Adrenal gland (tissue), 12 donors: ENCODE data around the gene FSTL5. TPM values are rescaled to one million over a fixed set of nuclear protein-coding genes. Genes with fewer than 3 reads are reported as not detected.
"Not testable (repeated sequence)": the region's sequence is repeated elsewhere in the genome, so short reads cannot be mapped to it uniquely, and the experiment has no call there.

Source experiments
- DNase-seq, 7 donors: peaks; one replicate each; pipeline ENCODE4 v3.0.0-alpha.2; 2019 to 2020
- H3K27ac ChIP-seq, 5 donors: fragments of 200-600 bp; sonication (generic) in 4 of 5; 1 replicate in 3 of 5; 2 replicates in 2 of 5; pipeline versions ENCODE4 v1.5.1 to v1.8.0; 2016 to 2020; ENCODE audit warnings: mild to moderate bottlenecking in 1 of 5
- H3K27me3 ChIP-seq: fragments of 200-600 bp; 2 replicates; pipeline ENCODE4 v1.8.0; 2021
- H3K36me3 ChIP-seq, 2 donors: fragments of 200-600 bp; replicated peaks in 1 of 2; 1 replicate in 1 of 2; 2 replicates in 1 of 2; pipeline versions ENCODE4 v1.5.1 to v1.8.0; 2018 to 2022
- H3K4me1 ChIP-seq, 2 donors: fragments of 200-600 bp; replicated peaks in 1 of 2; 1 replicate in 1 of 2; 2 replicates in 1 of 2; pipeline versions ENCODE4 v1.5.1 to v1.8.0; 2018 to 2021
- H3K4me3 ChIP-seq, 4 donors: fragments of 200-600 bp; sonication (generic) in 3 of 4; one replicate each; pipeline ENCODE4 v1.5.1; 2016 to 2018
- H3K9me3 ChIP-seq, 3 donors: fragments of 200-600 bp; sonication (generic) in 1 of 3; replicated peaks in 1 of 3; 1 replicate in 2 of 3; 2 replicates in 1 of 3; pipeline versions ENCODE4 v1.5.1 to v1.8.0; 2016 to 2021
- CTCF ChIP-seq, 6 experiments: fragments of 450-650 bp in 4 of 6; fragments of 200-600 bp in 2 of 6; sonication (generic) in 1 of 6; IDR thresholded peaks; 1 replicate in 5 of 6; 2 replicates in 1 of 6; pipeline versions ENCODE4 v1.5.1 to v1.8.0; 2016 to 2021; ENCODE audit warnings: antibody characterized with exemption in 6 of 6, mild to moderate bottlenecking in 2 of 6, moderate library complexity in 1 of 6
- POLR2A ChIP-seq, 2 donors: fragments of 450-650 bp; IDR thresholded peaks; one replicate each; pipeline ENCODE4 v1.6.1; 2017; ENCODE audit warnings: antibody characterized with exemption in 2 of 2, mild to moderate bottlenecking in 2 of 2, moderate library complexity in 1 of 2
- WGBS, 4 donors: extraction: QIAGEN DNeasy Blood & Tissue Kit in 2 of 4; methylation state at CpG; one replicate each; pipeline versions ENCODE4 v1.1.5 to v1.1.7; 2013 to 2017; 5-methylcytosine and 5-hydroxymethylcytosine counted together
- intact Hi-C, 2 donors: fragments of 100-400 bp; cut with DNase I; formaldehyde crosslinking; loops; one replicate each; pipeline versions ENCODE4 v1.14.1 to v1.15.0; 2022 to 2023
- polyA plus RNA-seq, 3 donors: library from polyadenylated mRNA; stranded (reverse); fragments of 200-250 nt in 2 of 3; fragments of 350-450 nt in 1 of 3; fragmentation: Illumina TruSeq in 1 of 3; extraction: RNeasy Lipid Tissue Mini Kit (QIAGEN cat#74804) in 1 of 3; gene quantifications; one replicate each; pipeline ENCODE4 v1.2.3, GENCODE V29; 2013 to 2014
- total RNA-seq, 9 donors: library from RNA; depleted of rRNA in 4 of 9; stranded (reverse); fragments of >200 nt in 4 of 9; fragments of 120-200 nt in 1 of 9; fragmentation: NEBNext Ultra II Directional in 1 of 9; extraction: Animal tissue kit (Norgen Biotek cat#: 25700) in 1 of 9; gene quantifications; one replicate each; pipeline versions ENCODE4 v1.1.0 to v1.2.4, GENCODE V29; 2013 to 2023
- donor health status: healthy with polysubstance abuse.
- donor health status: Bipolar disorder and iron deficiency.
- donor health status: DM: yes; HTN: yes; CAD: no.
- donor health status: DM: no; HTN: no; CAD: no.
- donor health status: DM: no; HTN: no; CAD: no.
- donor health status: DM: yes; HTN: yes; CAD: no.

The FSTL5 gene
- total and polyA plus RNA-seq, 12 donors: 0.10 to 7.7 (median 0.64) TPM; not detected in 3

GRCh38 chr4:161792991-161793390 lies 370.8 kb downstream of the FSTL5 start:
- TF ChIP-seq POLR2A (IDR thresholded peaks at IDR 0.05): no peak
- no peak for TF ChIP-seq CTCF (IDR thresholded peaks at IDR 0.05)
- DNase-seq: no peak
- Histone ChIP-seq H3K9me3 (peaks cover 0 to 4% (median 0%) of the 10 kb centered on the region in 3 donors), H3K27me3 (no peaks in the 10 kb centered on the region), H3K27ac (no peak overlapping the region), H3K4me3 (no peak overlapping the region), H3K36me3 (no peaks in the 10 kb centered on the region), H3K4me1 (no peaks in the 10 kb centered on the region)
- 80 to 92% (median 86%) methylated on average over 2 to 4 of the region's 4 CpGs for WGBS, 4 donors
- intact Hi-C loops: no loop called here

- no peak for DNase-seq
- Histone ChIP-seq H3K36me3 (no peaks in the 10 kb centered on the region), H3K27ac (no peak overlapping the region), H3K27me3 (no peaks in the 10 kb centered on the region), H3K9me3 (peaks cover 0 to 4% (median 0%) of the 10 kb centered on the region in 3 donors), H3K4me3 (no peak overlapping the region), H3K4me1 (no peaks in the 10 kb centered on the region)
- WGBS, 4 donors: 85 to 96% (median 89%) methylated on average over 8 to 13 of the region's 13 CpGs
- TF ChIP-seq POLR2A (IDR thresholded peaks at IDR 0.05): no peak
- intact Hi-C loops: no loop called here
Measured at GRCh38 chr4:161791796-161792556, 371.8 kb downstream of the FSTL5 start.

GRCh38 chr4:161767116-161767515 lies 396.7 kb downstream of the FSTL5 start:
- Histone ChIP-seq H3K4me3 (no peak overlapping the region), H3K9me3 (no peaks in the 10 kb centered on the region), H3K36me3 (no peaks in the 10 kb centered on the region), H3K27me3 (no peaks in the 10 kb centered on the region), H3K4me1 (no peaks in the 10 kb centered on the region), H3K27ac (no peak overlapping the region)
- intact Hi-C loops: no loop called here
- TF ChIP-seq POLR2A (IDR thresholded peaks at IDR 0.05): no peak
- TF ChIP-seq CTCF (IDR thresholded peaks at IDR 0.05): no peak
- WGBS, 4 donors: 51 to 70% (median 65%) methylated on average over 5 of the region's 5 CpGs
- no peak for DNase-seq

DNA sequence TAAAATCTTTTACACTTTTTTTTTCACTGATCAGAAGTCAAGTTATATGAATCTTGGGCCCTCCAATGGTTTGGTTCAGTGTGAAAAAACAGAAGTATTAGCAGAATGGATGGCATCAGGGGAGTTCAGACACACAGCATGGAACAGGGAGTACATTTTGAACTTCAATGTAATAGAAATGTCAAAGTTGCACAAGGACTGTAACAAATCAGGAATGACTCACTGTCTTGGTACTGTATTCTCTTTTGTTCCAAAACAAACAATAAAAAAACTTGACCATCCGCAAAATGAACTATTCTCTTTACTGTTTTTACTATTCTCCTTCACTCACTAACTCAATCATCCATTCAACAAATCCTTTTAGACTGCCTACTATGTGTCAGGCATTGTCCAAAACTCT lies 401.0 kb downstream of the FSTL5 start:
- Histone ChIP-seq H3K27me3 (no peaks in the 10 kb centered on the region), H3K4me3 (no peak overlapping the region), H3K9me3 (no peaks in the 10 kb centered on the region), H3K36me3 (no peaks in the 10 kb centered on the region), H3K4me1 (no peaks in the 10 kb centered on the region), H3K27ac (no peak overlapping the region)
- DNase-seq: no peak
- TF ChIP-seq CTCF (IDR thresholded peaks at IDR 0.05): no peak
- TF ChIP-seq POLR2A (IDR thresholded peaks at IDR 0.05): no peak
- intact Hi-C loops: no loop called here
- WGBS, 4 donors: 17 to 37% (median 25%) methylated on average over 1 of the region's 1 CpG

DNA sequence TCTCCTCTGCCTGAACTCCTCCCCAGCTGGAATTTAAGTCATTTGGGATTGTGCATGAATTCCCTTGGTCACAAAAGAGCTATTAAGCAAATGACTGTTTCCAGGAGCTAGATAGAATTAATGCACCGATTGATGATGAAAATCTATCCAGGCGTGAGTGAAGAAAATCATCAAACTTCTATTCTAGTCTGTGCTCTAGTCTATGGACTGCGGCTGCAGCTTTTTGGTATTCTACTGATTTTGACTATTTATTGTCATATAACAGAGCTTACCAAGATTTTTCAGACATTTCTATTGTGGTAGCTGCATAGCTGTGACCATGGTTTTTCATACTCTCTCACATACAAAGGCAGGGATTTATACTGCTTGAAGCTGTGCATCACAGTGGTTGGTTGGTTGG lies 403.8 kb downstream of the FSTL5 start:
- no peaks in the 10 kb centered on the region for H3K4me1 ChIP-seq
- no peak overlapping the region for H3K4me3 ChIP-seq
- TF ChIP-seq CTCF (IDR thresholded peaks at IDR 0.05): no peak
- no peak for TF ChIP-seq POLR2A (IDR thresholded peaks at IDR 0.05)
- DNase-seq: no peak
- intact Hi-C loops: no loop called here
- H3K27me3 ChIP-seq: no peaks in the 10 kb centered on the region
- 79 to 90% (median 81%) methylated on average over 3 of the region's 3 CpGs for WGBS, 4 donors
- no peak overlapping the region for H3K27ac ChIP-seq
- no peaks in the 10 kb centered on the region for H3K9me3 ChIP-seq
- no peaks in the 10 kb centered on the region for H3K36me3 ChIP-seq

DNA sequence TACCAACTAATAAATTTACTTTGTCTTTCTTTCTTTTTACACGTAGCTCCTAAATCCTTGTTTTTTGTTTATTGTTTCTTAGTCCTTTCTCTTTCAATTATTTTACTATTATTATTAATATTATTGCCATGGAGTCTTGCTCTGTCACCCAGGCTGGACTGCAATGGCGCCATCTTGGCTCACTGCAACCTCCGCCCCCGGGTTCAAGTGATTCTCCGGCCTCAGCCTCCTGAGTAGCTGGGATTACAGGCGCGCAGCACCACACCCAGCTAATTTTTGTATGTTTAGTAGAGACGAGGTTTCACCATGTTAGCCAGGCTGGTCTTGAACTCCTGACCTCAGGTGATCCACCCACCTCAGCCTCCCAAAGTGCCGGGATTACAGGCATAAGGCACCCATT lies 405.4 kb downstream of the FSTL5 start:
- H3K9me3 ChIP-seq, intact Hi-C loops, H3K4me1 ChIP-seq, H3K4me3 ChIP-seq, H3K36me3 ChIP-seq, DNase-seq, H3K27ac ChIP-seq, H3K27me3 ChIP-seq: not testable (repeated sequence)
- WGBS, 4 donors: 90 to 94% (median 90%) methylated on average over 9 of the region's 9 CpGs
